NT2/D1 (cell line): ENCODE results near the gene AADACL4.

ENCODE experiments used
- SUZ12 ChIP-seq: IDR thresholded peaks from 2 replicates; pipeline ENCODE4 v1.6.1; 2011; ENCODE audit not compliant: insufficient read length, insufficient read depth; ENCODE audit errors: extremely low read depth
- YY1 ChIP-seq: IDR thresholded peaks from 2 replicates; pipeline ENCODE4 v1.6.1; 2011; ENCODE audit not compliant: insufficient read length, insufficient read depth
- ZNF274 ChIP-seq: IDR thresholded peaks from 2 replicates; pipeline ENCODE4 v1.6.1; 2011; ENCODE audit warnings: mild to moderate bottlenecking, low read depth, low read length

- TF ChIP-seq SUZ12: no peak
- no peak for TF ChIP-seq ZNF274
- TF ChIP-seq YY1: no peak
Measured at GRCh38 chr1:12662556-12662955, 18.7 kb downstream of the AADACL4 start.
